HEK293 (cell line): Measurements from ENCODE around the gene NUP43.

Source experiments
- KLF8 ChIP-seq: fragments of 450-650 bp; formaldehyde crosslinking; IDR thresholded peaks from 2 replicates; pipeline ENCODE4 v1.5.1; 2016; ENCODE audit warnings: missing biosample characterization, missing genetic modification characterization
- REPIN1 ChIP-seq: fragments of 450-650 bp; formaldehyde crosslinking; IDR thresholded peaks from 2 replicates; pipeline ENCODE4 v1.5.1; 2017; ENCODE audit warnings: missing biosample characterization, missing genetic modification characterization, low read depth
- YY2 ChIP-seq: fragments of 450-650 bp; formaldehyde crosslinking; IDR thresholded peaks from 2 replicates; pipeline ENCODE4 v1.5.1; 2016; ENCODE audit warnings: missing biosample characterization, missing genetic modification characterization
- ZBTB11 ChIP-seq: fragments of 450-650 bp; formaldehyde crosslinking; conservative IDR thresholded peaks from 2 replicates; pipeline ENCODE4 v1.5.1; 2016; ENCODE audit warnings: low read depth, missing biosample characterization, missing genetic modification characterization
- ZBTB20 ChIP-seq: fragments of 450-650 bp; formaldehyde crosslinking; IDR thresholded peaks from 2 replicates; pipeline ENCODE4 v1.5.1; 2016; ENCODE audit warnings: missing biosample characterization, missing genetic modification characterization
- ZBTB48 ChIP-seq: fragments of 450-650 bp; formaldehyde crosslinking; IDR thresholded peaks from 2 replicates; pipeline ENCODE4 v1.5.1; 2016; ENCODE audit warnings: missing biosample characterization, missing genetic modification characterization
- ZBTB8A ChIP-seq: fragments of 450-650 bp; formaldehyde crosslinking; IDR thresholded peaks from 2 replicates; pipeline ENCODE4 v1.5.1; 2016; ENCODE audit warnings: missing biosample characterization, missing genetic modification characterization
- ZNF138 ChIP-seq: fragments of 450-650 bp; formaldehyde crosslinking; IDR thresholded peaks from 2 replicates; pipeline ENCODE4 v1.5.1; 2016; ENCODE audit warnings: missing biosample characterization, missing genetic modification characterization, borderline replicate concordance
- ZNF211 ChIP-seq: fragments of 450-650 bp; formaldehyde crosslinking; IDR thresholded peaks from 2 replicates; pipeline ENCODE4 v1.5.1; 2016; ENCODE audit warnings: low read depth, missing biosample characterization, missing genetic modification characterization
- ZNF221 ChIP-seq: fragments of 450-650 bp; formaldehyde crosslinking; IDR thresholded peaks from 2 replicates; pipeline ENCODE4 v1.5.1; 2017; ENCODE audit warnings: missing biosample characterization, missing genetic modification characterization, borderline replicate concordance
- ZNF248 ChIP-seq: fragments of 450-650 bp; formaldehyde crosslinking; IDR thresholded peaks from 2 replicates; pipeline ENCODE4 v1.5.1; 2017; ENCODE audit warnings: missing biosample characterization, missing genetic modification characterization
- ZNF26 ChIP-seq: fragments of 450-650 bp; formaldehyde crosslinking; IDR thresholded peaks from 2 replicates; pipeline ENCODE4 v1.5.1; 2016; ENCODE audit warnings: missing biosample characterization, missing genetic modification characterization
- ZNF311 ChIP-seq: fragments of 450-650 bp; formaldehyde crosslinking; IDR thresholded peaks from 2 replicates; pipeline ENCODE4 v1.5.1; 2017; ENCODE audit warnings: missing biosample characterization, missing genetic modification characterization, borderline replicate concordance
- ZNF48 ChIP-seq: fragments of 450-650 bp; formaldehyde crosslinking; IDR thresholded peaks from 2 replicates; pipeline ENCODE4 v1.5.1; 2016; ENCODE audit warnings: missing biosample characterization, missing genetic modification characterization
- ZNF548 ChIP-seq: fragments of 450-650 bp; formaldehyde crosslinking; IDR thresholded peaks from 2 replicates; pipeline ENCODE4 v1.5.1; 2016; ENCODE audit warnings: missing biosample characterization, missing genetic modification characterization
- ZNF549 ChIP-seq: fragments of 450-650 bp; IDR thresholded peaks from 2 replicates; pipeline ENCODE4 v1.5.1; 2018; ENCODE audit warnings: missing biosample characterization, missing genetic modification characterization, mild to moderate bottlenecking, inconsistent platforms, moderate library complexity
- ZNF585B ChIP-seq: fragments of 450-650 bp; formaldehyde crosslinking; IDR thresholded peaks from 2 replicates; pipeline ENCODE4 v1.5.1; 2016; ENCODE audit warnings: missing biosample characterization, missing genetic modification characterization
- ZNF623 ChIP-seq: fragments of 450-650 bp; formaldehyde crosslinking; IDR thresholded peaks from 2 replicates; pipeline ENCODE4 v1.5.1; 2016; ENCODE audit warnings: missing biosample characterization, missing genetic modification characterization
- ZNF639 ChIP-seq: fragments of 450-650 bp; formaldehyde crosslinking; IDR thresholded peaks from 2 replicates; pipeline ENCODE4 v1.5.1; 2016; ENCODE audit warnings: missing biosample characterization, missing genetic modification characterization
- ZNF660 ChIP-seq: fragments of 450-650 bp; IDR thresholded peaks from 2 replicates; pipeline ENCODE4 v1.5.1; 2018; ENCODE audit warnings: missing biosample characterization, mild to moderate bottlenecking, missing genetic modification characterization
- ZNF692 ChIP-seq: fragments of 450-650 bp; formaldehyde crosslinking; IDR thresholded peaks from 2 replicates; pipeline ENCODE4 v1.5.1; 2016; ENCODE audit warnings: missing biosample characterization, missing genetic modification characterization
- TF ChIP-seq, protein P1 (sequence below): fragments of 450-650 bp; formaldehyde crosslinking; IDR thresholded peaks from 2 replicates; pipeline ENCODE4 v1.5.1; 2017; ENCODE audit warnings: missing biosample characterization, mild to moderate bottlenecking, missing genetic modification characterization, moderate library complexity
- TF ChIP-seq, protein P2 (sequence below): fragments of 450-650 bp; formaldehyde crosslinking; IDR thresholded peaks from 2 replicates; pipeline ENCODE4 v1.5.1; 2016; ENCODE audit warnings: missing biosample characterization, missing genetic modification characterization, borderline replicate concordance

NUP43 gene

GRCh38 chr6:149717588-149718458 is 28.5 kb downstream of the NUP43 start, which contains the start of gene LATS1 (continued):
- no peak for TF ChIP-seq ZNF26
- peak; percentile 92 for TF ChIP-seq ZNF692 (tag by site-specific recombination)
- peak; percentile 27; the same call in 1 of the 2 replicates for TF ChIP-seq ZNF660 (tag by site-specific recombination)
- TF ChIP-seq ZNF639 (tag by site-specific recombination) = peak; percentile 34; the same call in 1 of the 2 replicates
- peak; percentile 92 for TF ChIP-seq YY2 (tag by site-specific recombination)
- no peak for TF ChIP-seq ZNF211 (tag by site-specific recombination)
- 0 out of 2 replicates have a peak, but pooled peaks have one; percentile 10 for TF ChIP-seq ZNF623 (tag by site-specific recombination)
- TF ChIP-seq ZNF48 (tag by site-specific recombination) = no peak
- TF ChIP-seq ZNF585B = no peak
- TF ChIP-seq, protein P1, sequence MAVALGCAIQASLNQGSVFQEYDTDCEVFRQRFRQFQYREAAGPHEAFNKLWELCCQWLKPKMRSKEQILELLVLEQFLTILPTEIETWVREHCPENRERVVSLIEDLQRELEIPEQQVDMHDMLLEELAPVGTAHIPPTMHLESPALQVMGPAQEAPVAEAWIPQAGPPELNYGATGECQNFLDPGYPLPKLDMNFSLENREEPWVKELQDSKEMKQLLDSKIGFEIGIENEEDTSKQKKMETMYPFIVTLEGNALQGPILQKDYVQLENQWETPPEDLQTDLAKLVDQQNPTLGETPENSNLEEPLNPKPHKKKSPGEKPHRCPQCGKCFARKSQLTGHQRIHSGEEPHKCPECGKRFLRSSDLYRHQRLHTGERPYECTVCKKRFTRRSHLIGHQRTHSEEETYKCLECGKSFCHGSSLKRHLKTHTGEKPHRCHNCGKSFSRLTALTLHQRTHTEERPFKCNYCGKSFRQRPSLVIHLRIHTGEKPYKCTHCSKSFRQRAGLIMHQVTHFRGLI (tag by site-specific recombination) = peak; percentile 100
- TF ChIP-seq ZNF138 (tag by site-specific recombination) = no peak
- no peak for TF ChIP-seq ZNF311 (tag by site-specific recombination)
- peak; percentile 96 for TF ChIP-seq ZBTB11 (tag by site-specific recombination)
- TF ChIP-seq ZBTB8A = peak; percentile 72; the same call in 1 of the 2 replicates
- TF ChIP-seq ZBTB20 (tag by site-specific recombination) = peak; percentile 89; the same call in 1 of the 2 replicates
- TF ChIP-seq KLF8 = peak; percentile 94; the same call in 1 of the 2 replicates
- no peak for TF ChIP-seq ZNF548 (tag by site-specific recombination)
- no peak for TF ChIP-seq ZNF248 (tag by site-specific recombination)
- TF ChIP-seq ZNF221 (tag by site-specific recombination) = no peak
- TF ChIP-seq, protein P2, sequence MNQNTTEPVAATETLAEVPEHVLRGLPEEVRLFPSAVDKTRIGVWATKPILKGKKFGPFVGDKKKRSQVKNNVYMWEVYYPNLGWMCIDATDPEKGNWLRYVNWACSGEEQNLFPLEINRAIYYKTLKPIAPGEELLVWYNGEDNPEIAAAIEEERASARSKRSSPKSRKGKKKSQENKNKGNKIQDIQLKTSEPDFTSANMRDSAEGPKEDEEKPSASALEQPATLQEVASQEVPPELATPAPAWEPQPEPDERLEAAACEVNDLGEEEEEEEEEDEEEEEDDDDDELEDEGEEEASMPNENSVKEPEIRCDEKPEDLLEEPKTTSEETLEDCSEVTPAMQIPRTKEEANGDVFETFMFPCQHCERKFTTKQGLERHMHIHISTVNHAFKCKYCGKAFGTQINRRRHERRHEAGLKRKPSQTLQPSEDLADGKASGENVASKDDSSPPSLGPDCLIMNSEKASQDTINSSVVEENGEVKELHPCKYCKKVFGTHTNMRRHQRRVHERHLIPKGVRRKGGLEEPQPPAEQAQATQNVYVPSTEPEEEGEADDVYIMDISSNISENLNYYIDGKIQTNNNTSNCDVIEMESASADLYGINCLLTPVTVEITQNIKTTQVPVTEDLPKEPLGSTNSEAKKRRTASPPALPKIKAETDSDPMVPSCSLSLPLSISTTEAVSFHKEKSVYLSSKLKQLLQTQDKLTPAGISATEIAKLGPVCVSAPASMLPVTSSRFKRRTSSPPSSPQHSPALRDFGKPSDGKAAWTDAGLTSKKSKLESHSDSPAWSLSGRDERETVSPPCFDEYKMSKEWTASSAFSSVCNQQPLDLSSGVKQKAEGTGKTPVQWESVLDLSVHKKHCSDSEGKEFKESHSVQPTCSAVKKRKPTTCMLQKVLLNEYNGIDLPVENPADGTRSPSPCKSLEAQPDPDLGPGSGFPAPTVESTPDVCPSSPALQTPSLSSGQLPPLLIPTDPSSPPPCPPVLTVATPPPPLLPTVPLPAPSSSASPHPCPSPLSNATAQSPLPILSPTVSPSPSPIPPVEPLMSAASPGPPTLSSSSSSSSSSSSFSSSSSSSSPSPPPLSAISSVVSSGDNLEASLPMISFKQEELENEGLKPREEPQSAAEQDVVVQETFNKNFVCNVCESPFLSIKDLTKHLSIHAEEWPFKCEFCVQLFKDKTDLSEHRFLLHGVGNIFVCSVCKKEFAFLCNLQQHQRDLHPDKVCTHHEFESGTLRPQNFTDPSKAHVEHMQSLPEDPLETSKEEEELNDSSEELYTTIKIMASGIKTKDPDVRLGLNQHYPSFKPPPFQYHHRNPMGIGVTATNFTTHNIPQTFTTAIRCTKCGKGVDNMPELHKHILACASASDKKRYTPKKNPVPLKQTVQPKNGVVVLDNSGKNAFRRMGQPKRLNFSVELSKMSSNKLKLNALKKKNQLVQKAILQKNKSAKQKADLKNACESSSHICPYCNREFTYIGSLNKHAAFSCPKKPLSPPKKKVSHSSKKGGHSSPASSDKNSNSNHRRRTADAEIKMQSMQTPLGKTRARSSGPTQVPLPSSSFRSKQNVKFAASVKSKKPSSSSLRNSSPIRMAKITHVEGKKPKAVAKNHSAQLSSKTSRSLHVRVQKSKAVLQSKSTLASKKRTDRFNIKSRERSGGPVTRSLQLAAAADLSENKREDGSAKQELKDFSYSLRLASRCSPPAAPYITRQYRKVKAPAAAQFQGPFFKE (tag by site-specific recombination) = no peak
- no peak for TF ChIP-seq ZNF549
- TF ChIP-seq REPIN1 (tag by site-specific recombination) = no peak; the same call in 1 of the 2 replicates
- TF ChIP-seq ZBTB48 = peak; percentile 81
